Neural progenitor cell (in vitro differentiated cells): ENCODE data around the gene PCDH9. TPM values are rescaled to one million over a fixed set of nuclear protein-coding genes. Genes with fewer than 3 reads are reported as not detected.

Experiments
- DNase-seq: peaks from one replicate; pipeline ENCODE4 v3.0.0-alpha.2; 2016; ENCODE audit warnings: low spot score
- H2AFZ ChIP-seq: fragments of 200-600 bp; sonication (generic); replicated peaks from 2 replicates; pipeline ENCODE4 v1.6.1; 2016; ENCODE audit warnings: antibody characterized with exemption
- H3F3A ChIP-seq: fragments of 200-600 bp; sonication (generic); 2 replicates; pipeline ENCODE4 v1.6.1; 2016; ENCODE audit warnings: antibody characterized with exemption, low read depth
- H3K27ac ChIP-seq: fragments of 200-600 bp; sonication (generic); 2 replicates; pipeline ENCODE4 v1.5.1; 2016; ENCODE audit warnings: mild to moderate bottlenecking
- H3K27me3 ChIP-seq: fragments of 200-600 bp; sonication (generic); 2 replicates; pipeline ENCODE4 v1.6.1; 2016; ENCODE audit warnings: mild to moderate bottlenecking, moderate library complexity
- H3K36me3 ChIP-seq: fragments of 200-600 bp; sonication (generic); 2 replicates; pipeline ENCODE4 v1.5.1; 2016
- H3K4me1 ChIP-seq: fragments of 200-600 bp; sonication (generic); 2 replicates; pipeline ENCODE4 v1.6.1; 2016; ENCODE audit warnings: mixed run types
- H3K4me2 ChIP-seq: fragments of 200-600 bp; sonication (generic); 2 replicates; pipeline ENCODE4 v1.6.1; 2016
- H3K4me3 ChIP-seq: fragments of 200-600 bp; sonication (generic); 2 replicates; pipeline ENCODE4 v1.5.1; 2016
- H3K79me2 ChIP-seq: fragments of 200-600 bp; sonication (generic); 2 replicates; pipeline ENCODE4 v1.6.1; 2016; ENCODE audit warnings: low read depth
- H3K9ac ChIP-seq: fragments of 200-600 bp; sonication (generic); 2 replicates; pipeline ENCODE4 v1.6.1; 2016
- H3K9me3 ChIP-seq: fragments of 200-600 bp; sonication (generic); 2 replicates; pipeline ENCODE4 v1.5.1; 2016; ENCODE audit warnings: low read depth
- H4K20me1 ChIP-seq: fragments of 200-600 bp; sonication (generic); 2 replicates; pipeline ENCODE4 v1.6.1; 2016; ENCODE audit warnings: low read depth
- H3K27ac Mint-ChIP-seq: 3 replicates; pipeline ENCODE4 v1.8.0; 2021; ENCODE audit warnings: mixed read lengths
- H3K27me3 Mint-ChIP-seq: 2 replicates; pipeline ENCODE4 v1.8.0; 2022; ENCODE audit warnings: low read depth, mild to moderate bottlenecking, inconsistent platforms, moderate library complexity, mixed read lengths; ENCODE audit not compliant: insufficient read depth
- H3K36me3 Mint-ChIP-seq: 3 replicates; pipeline ENCODE4 v1.8.0; 2021; ENCODE audit warnings: mixed read lengths
- H3K4me1 Mint-ChIP-seq: 3 replicates; pipeline ENCODE4 v1.8.0; 2021; ENCODE audit warnings: mixed read lengths
- H3K4me3 Mint-ChIP-seq: 3 replicates; pipeline ENCODE4 v1.8.0; 2021; ENCODE audit warnings: mild to moderate bottlenecking, moderate library complexity, mixed read lengths
- H3K9me3 Mint-ChIP-seq: 3 replicates; pipeline ENCODE4 v1.8.0; 2020; ENCODE audit warnings: mixed read lengths
- CTCF ChIP-seq: fragments of 200-600 bp; sonication (generic); IDR thresholded peaks from 2 replicates; pipeline ENCODE4 v1.5.1; 2017; ENCODE audit warnings: antibody characterized with exemption, mild to moderate bottlenecking
- EZH2 ChIP-seq: fragments of 200-600 bp; sonication (generic); IDR thresholded peaks from 2 replicates; pipeline ENCODE4 v1.6.1; 2017; ENCODE audit warnings: antibody characterized with exemption, mild to moderate bottlenecking, moderate library complexity
- EZH2phosphoT487 ChIP-seq: fragments of 200-600 bp; sonication (generic); IDR thresholded peaks from 2 replicates; pipeline ENCODE4 v1.6.1; 2017; ENCODE audit warnings: antibody characterized with exemption
- total RNA-seq: library from RNA; depleted of rRNA; stranded (reverse); fragments of >200 nt; gene quantifications from 2 replicates; pipeline ENCODE4 v1.2.3, GENCODE V29; 2015; ENCODE audit warnings: low replicate concordance

The PCDH9 gene
- total RNA-seq, 1 donor from 2014 or later = 0.24 TPM

- Mint-ChIP-seq H3K36me3 (no peaks in the 10 kb centered on the region), H3K4me1 (peaks cover 8% of the 10 kb centered on the region), H3K9me3 (peaks cover 2% of the 10 kb centered on the region), H3K4me3 (no peak overlapping the region), H3K27me3 (no peaks in the 10 kb centered on the region), H3K27ac (no peak overlapping the region)
- peak; percentile 53 for DNase-seq
- Histone ChIP-seq H3K79me2 (no peaks in the 10 kb centered on the region), H3K4me2 (no peak overlapping the region), H2AFZ (peak overlapping the region; percentile 2), H4K20me1 (no peaks in the 10 kb centered on the region), H3K27ac (no peak overlapping the region), H3K4me3 (no peak overlapping the region), H3K4me1 (peaks cover 5% of the 10 kb centered on the region), H3K36me3 (peaks cover 3% of the 10 kb centered on the region), H3F3A (no peaks in the 10 kb centered on the region), H3K9ac (no peak overlapping the region), H3K9me3 (no peaks in the 10 kb centered on the region), H3K27me3 (no peaks in the 10 kb centered on the region)
- TF ChIP-seq EZH2 (no peak), CTCF (no peak), EZH2phosphoT487 (no peak)
These were observed 228.8 kb downstream of the PCDH9 start for GRCh38 chr13:67001363-67001762.

- H3K27me3 ChIP-seq = no peaks in the 10 kb centered on the region
- H3K4me1 ChIP-seq = peaks cover 5% of the 10 kb centered on the region
- peaks cover 3% of the 10 kb centered on the region for H3K36me3 ChIP-seq
- no peaks in the 10 kb centered on the region for H3K79me2 ChIP-seq
- Mint-ChIP-seq H3K36me3 (no peaks in the 10 kb centered on the region), H3K4me1 (peaks cover 9% of the 10 kb centered on the region), H3K27ac (no peak overlapping the region), H3K27me3 (no peaks in the 10 kb centered on the region), H3K4me3 (no peak overlapping the region), H3K9me3 (peaks cover 2% of the 10 kb centered on the region)
- no peak for DNase-seq
- no peak overlapping the region for H2AFZ ChIP-seq
- no peak for TF ChIP-seq EZH2
- no peak for TF ChIP-seq CTCF
- no peak for TF ChIP-seq EZH2phosphoT487
- no peaks in the 10 kb centered on the region for H4K20me1 ChIP-seq
- H3K4me3 ChIP-seq = no peak overlapping the region
- H3K9ac ChIP-seq = no peak overlapping the region
- H3F3A ChIP-seq = no peaks in the 10 kb centered on the region
- H3K4me2 ChIP-seq = no peak overlapping the region
- no peak overlapping the region for H3K27ac ChIP-seq
- no peaks in the 10 kb centered on the region for H3K9me3 ChIP-seq
These were observed 233.6 kb downstream of the PCDH9 start for GRCh38 chr13:66996503-66996902.

GRCh38 chr13:66995203-66995611 is 234.9 kb downstream of the PCDH9 start:
- Mint-ChIP-seq H3K36me3 (no peaks in the 10 kb centered on the region), H3K4me3 (no peak overlapping the region), H3K27ac (no peak overlapping the region), H3K9me3 (no peaks in the 10 kb centered on the region), H3K4me1 (peaks cover 3% of the 10 kb centered on the region), H3K27me3 (no peaks in the 10 kb centered on the region)
- Histone ChIP-seq H3K4me1 (no peaks in the 10 kb centered on the region), H3F3A (no peaks in the 10 kb centered on the region), H3K4me2 (no peak overlapping the region), H3K9me3 (no peaks in the 10 kb centered on the region), H3K79me2 (no peaks in the 10 kb centered on the region), H3K27me3 (no peaks in the 10 kb centered on the region), H3K9ac (no peak overlapping the region), H3K27ac (no peak overlapping the region), H3K36me3 (no peaks in the 10 kb centered on the region), H2AFZ (peak overlapping the region; percentile 47), H3K4me3 (no peak overlapping the region), H4K20me1 (no peaks in the 10 kb centered on the region)
- DNase-seq = no peak
- TF ChIP-seq CTCF (no peak), EZH2phosphoT487 (no peak), EZH2 (no peak)
